HG03159 (cell line): ENCODE measurements around the gene POU2AF3.
"Not testable (repeated sequence)": the region's sequence is repeated elsewhere in the genome, so short reads cannot be mapped to it uniquely, and the experiment has no call there.

Experiments
- ATAC-seq: cut with Tn5 transposase; IDR thresholded peaks from one replicate; pipeline ENCODE4 v1.9.1; 2021; ENCODE audit warnings: mild to moderate bottlenecking, moderate library complexity; ENCODE audit not compliant: unreplicated experiment

The POU2AF3 gene

DNA sequence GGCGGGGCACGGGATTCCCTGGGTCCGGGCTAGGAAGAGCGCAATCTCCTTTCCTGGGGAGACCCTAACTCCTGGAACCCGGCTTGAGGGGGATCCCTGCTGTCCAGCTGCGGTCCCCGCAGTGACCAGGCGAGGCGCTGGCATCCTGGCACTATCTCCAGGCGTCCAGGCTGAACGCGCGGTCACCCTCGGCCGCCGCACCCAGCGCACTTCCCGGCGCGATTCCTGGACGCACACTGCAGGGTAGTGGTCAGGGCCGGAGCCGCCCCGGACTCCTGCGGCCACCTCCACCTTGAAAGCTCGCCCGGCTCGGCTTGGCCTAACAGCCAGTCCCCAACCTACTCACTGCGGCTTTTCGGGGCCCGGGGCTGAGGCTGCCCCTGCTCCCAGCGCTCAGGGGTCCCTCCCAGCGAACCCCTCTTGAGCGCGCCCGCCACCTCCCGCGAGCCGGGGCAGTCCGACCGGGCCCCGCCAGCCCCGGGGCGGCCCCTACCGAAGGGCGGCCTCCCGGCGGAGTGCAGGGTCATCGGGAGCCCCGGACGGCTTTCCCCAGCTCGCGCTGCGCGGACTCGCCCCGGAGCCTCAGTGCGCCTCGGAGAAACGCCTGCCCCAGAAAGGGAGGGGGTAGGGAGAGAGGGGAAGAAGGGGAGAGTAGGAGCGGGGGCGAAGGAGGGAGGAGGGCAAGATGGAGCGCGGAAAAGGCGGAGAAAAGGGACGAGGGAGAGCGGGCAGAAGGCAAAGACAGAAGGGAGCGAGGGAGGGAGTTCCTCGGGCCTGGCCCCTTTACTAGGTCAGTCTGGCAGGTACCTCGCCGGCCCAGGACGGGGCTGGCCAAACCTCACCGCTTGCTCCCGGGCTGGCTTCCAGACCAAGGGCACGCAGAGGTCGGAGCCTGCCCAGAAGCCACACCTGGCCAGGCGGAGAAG is 1.0 kb downstream of the POU2AF3 start:
- ATAC-seq: no peak

DNA sequence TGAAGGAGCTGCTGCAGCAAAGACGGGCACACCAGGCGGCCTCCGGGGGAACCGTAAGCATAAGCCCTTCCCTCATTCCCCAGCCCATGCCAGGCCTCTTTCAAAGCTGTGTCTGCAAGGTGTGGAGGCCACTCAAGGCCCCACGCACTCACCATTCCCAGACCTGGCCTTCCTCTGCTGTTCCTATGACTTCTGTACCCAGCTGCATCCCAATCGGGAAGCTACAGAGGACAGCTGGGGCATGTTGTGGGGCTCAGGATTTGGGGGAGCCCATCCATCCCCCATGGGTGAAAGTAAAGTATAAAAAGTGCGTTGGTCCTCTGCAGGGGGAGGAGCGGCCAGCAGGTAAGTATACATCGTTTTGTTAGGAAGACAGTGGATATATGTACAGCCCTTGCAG is 2.2 kb downstream of the POU2AF3 start:
- no peak for ATAC-seq

DNA sequence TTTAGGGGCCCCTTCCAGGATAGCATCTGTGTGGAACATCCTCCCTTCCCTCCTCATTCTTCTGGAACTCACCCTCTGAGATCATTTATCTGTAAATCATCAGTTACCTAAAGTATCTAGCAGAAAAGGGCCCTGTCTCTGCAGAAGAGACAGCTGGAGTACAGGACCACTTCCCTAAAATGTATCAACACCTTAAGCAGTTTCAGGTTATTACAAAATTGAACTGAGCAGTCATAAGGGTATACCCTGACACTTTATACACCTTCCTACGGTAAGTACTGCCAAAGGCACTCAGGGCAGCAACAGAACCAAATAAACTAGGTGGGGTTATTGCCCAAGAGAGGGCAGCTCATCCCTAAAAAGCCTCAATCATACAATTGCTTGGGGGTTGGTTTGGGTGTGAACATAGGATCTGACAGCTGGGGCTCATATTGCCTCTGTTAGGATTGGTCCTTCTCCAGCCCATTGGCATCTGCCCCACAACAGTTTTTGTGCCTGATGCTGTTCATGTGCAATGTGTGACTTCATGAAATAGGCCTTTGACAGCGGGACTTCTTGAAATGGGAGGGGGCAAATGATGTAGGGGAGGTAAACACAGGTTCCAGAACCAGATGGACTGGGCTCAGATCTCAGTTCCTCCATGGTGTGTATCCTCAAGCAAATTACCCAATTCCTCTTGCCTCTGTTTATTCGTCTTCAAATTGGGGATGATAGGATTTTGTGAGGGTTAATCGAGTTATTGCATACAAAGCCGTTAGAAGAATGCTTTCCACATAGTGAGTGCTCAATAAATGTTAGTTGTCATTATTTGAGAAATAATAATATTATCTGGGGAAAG is 2.9 kb downstream of the POU2AF3 start:
- ATAC-seq: peak; percentile 69

DNA sequence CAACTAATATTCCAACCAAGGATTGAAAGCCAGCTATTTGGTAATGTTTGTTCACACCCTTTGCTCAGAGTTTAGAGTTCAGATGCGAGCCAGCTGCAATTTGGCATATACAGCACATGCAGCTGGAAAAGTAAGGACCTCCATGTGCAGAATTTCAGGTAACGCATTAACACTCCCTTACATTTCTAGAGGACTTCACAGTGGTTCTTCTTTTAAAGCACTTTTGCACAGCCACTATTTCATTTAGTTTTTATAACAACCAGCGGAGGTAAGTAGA is 3.4 kb downstream of the POU2AF3 start:
- no peak for ATAC-seq

DNA sequence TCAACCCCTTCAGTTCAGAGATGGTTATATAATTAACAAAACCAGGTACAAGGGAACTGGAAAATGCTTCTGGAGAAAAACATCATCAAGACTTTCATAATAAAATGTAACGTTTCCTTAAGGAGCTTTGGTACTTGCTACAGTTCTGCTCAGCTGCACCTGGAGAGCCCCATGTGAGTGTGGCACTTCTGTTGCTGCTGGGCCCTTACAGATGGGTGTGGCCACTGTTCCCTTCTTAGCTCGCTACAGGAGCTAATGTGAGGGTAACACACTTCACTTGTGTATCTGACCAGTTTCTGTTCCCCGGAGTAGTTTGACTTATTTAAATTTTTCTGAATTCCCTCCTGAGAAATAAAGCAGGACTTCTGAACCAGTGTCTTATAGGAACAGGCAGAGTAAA is 4.0 kb downstream of the POU2AF3 start:
- ATAC-seq: no peak

DNA sequence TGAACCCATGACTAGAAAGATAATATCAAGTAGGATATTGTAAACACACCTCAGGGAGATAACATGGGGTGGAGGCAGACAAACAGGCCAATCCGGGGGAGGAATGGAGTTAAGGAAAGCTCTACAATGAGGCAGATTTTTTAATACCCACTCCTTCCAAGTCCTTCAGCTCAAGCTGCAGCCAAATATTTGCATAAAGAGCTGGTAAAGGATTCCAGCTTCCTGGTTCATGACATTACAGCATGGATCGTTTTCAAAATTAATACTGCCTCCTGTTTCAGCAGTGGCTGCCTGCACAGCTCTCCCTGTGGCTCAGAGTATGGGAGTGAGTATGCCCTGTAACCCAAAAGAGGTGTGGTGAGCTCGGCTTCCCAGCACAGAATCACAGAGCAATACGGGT is 5.1 kb downstream of the POU2AF3 start:
- no peak for ATAC-seq

DNA sequence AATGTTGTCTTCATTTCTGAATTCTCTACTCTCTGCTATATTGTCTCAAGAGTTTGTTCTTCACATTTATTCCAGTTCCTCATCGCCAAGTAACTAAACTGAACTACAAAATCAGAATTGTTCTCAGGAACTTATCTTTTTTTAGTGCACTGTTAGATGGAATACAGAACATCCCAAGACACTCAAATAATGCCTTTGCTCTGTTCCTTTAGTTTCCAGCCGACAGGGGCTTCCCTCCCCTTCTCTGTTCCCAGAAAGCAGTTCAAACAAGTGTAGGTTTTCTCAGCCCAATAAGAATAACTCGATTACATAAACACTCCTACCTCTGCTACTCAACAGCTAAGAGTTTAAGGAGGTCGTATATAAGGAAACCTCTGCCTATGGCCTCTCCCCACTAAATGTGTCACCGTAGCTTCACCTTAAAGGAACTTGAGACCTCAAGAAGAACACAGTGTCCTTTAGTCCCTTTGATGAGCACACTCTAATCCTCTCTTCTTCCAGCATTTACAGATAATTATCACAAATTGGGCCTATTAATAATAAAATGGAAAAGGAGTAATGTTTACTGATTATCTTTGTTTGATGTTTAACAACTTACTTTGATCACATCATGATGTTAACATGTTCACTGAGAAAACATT is 6.9 kb downstream of the POU2AF3 start:
- no peak for ATAC-seq

DNA sequence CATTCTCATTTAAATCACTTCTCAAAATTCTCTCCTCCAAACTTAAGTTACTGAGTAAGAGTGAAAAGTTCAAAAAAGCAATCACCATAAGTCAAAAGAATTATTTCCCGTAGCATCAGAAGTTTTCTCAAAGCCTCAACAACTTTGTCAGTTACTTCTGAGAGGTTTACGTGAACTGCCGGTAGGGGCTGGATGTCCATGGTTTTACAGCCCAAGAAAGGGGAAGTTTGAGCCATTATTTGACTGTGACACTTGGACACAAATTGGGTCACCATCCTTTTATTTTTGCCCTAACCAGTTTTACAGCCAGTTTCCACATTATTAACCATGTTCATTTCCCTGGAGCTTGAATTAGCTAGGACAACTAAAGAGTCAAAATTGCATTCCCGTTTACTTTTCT is 7.5 kb downstream of the POU2AF3 start:
- ATAC-seq: no peak

DNA sequence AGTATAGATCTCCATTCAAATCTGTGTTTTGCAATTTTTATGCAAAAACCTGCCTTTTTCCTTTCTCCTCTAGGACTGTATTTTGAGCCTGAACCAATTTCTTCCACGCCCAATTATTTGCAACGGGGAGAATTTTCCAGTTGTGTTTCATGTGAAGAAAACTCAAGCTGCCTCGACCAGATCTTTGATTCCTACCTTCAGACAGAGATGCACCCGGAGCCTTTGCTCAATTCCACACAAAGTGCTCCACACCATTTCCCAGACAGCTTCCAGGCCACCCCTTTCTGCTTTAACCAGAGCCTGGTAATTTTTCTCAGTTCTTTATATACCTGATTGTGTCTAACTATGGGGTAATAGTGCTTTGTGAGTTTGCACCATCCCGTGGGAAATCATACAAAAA is 8.0 kb downstream of the POU2AF3 start:
- no peak for ATAC-seq

DNA sequence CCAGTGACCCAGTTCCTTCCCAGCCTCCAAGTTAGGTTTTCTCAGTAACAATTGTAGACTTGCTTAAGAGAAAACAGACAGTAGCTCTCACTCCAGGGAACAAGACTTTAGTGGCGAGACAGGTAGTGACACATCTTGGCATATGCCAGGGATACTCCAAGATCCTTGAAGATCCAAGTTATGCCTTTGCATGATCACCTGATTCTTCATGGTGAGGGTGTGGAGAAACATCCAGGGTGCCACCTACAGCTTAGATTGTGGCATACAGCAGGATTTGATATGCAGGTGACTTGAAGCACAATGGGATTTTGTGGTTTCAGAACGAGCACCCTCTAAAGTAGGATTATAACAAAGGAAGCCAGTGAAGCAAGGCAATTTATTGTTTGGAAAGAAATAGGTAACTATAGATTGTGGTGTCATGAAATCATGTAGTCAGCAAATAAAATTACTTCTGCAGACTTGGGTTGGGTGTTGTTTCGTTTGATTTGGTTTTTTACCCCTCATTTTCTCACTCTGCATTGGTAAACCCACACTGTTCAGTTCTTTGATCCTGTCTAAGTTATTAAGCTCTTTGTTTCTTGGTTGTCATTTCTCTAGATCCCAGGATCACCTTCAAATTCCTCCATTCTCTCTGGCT is 9.2 kb downstream of the POU2AF3 start:
- no peak for ATAC-seq

DNA sequence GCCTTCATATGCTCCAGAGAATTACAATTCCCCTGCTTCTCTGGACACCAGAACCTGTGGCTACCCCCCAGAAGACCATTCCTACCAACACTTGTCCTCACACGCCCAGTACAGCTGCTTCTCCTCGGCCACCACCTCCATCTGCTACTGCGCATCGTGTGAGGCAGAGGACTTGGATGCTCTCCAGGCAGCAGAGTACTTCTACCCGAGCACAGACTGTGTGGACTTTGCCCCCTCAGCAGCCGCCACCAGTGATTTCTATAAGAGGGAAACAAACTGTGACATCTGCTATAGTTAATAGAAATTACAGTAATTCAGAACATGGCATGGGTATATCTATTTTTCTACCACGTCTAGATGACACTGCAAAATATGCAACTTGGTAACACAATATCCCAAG is 9.8 kb downstream of the POU2AF3 start:
- no peak for ATAC-seq

DNA sequence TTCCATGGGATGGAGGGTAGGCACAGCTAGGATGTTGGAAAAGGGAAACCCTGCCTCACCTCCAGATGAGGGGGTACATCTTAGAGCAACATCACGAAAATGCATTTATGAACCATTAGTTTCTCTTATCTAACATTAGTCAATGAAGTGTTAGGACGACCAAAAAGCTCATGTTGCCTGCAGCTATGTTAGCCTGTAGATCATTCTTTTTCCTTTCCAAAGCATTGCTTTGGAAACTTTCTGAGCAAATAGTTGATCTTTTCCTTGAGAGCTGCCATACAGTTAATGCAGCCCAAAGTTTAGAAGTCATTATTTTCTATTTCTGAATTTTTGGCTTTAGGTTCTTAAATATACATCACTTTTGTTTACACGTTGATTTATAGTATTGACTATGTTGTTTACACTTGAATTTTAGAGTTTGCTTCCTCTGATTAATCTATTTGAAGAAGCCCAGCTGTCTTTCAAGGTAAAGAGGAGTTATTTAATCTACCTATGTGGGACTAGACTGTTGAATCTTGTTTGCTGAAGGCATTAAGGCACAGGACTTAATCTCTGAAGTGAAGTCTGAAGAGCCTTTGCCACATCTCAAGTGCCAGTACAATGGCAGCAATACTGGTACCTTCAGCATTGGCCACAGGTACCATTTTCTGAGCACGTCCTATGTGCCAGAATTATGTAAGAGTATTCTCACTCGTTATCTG is 11.0 kb downstream of the POU2AF3 start:
- no peak for ATAC-seq

DNA sequence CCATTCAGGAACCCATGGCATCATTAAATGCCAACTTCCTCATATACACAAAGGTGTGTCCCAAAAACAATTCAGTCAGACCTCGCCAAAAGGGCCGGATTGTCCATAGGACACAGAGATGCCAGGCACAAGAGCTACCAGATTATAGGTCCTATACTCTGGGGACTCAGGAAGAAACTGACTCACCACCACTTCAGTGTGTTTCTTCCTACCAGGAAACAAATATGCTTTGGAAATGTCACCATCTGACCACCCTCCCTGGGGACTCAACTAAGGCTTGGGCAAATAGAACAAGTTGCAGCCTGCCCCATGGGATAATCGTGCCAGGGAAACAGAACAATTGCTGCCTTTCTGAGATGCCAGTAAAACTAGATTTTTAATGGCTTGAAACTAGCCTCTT is 11.7 kb downstream of the POU2AF3 start:
- ATAC-seq: no peak

DNA sequence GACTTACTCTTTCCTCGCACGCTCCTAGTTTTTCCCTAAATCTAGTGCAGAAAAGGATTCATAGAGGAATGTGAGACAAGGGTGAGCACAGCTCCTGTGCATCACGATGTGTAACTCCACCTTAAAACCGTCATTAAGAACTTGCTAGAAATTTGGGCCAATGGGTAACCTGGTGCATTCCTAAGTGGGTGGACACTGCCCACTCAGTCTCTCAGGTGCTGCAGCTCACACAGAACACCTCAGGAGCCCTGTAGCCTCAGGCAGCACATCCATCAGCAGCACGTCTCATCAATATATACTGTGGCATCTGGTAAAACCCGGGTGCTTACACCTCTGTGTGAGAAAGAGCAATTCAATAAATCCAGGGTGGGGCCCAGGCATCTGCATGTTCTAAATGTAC is 12.4 kb downstream of the POU2AF3 start:
- no peak for ATAC-seq

DNA sequence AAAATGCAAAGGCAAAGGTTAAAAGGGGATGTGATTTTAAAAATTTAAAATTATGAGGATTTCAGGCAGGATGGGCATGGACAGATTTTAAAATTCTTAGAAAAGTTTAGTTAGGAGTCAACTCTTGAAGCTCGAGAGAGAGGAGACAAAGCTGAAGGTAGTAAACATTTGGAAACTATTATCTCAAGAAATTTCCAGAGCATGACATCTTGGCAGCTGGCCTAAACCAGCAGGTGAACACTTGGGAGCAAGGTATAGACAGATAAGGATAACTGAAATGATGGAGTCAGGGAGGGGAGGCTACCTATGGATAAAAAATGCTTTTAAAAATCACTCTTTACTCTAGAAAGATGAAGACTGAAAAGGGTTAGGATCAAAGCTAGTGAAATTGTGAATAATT is 13.7 kb downstream of the POU2AF3 start:
- ATAC-seq: no peak

DNA sequence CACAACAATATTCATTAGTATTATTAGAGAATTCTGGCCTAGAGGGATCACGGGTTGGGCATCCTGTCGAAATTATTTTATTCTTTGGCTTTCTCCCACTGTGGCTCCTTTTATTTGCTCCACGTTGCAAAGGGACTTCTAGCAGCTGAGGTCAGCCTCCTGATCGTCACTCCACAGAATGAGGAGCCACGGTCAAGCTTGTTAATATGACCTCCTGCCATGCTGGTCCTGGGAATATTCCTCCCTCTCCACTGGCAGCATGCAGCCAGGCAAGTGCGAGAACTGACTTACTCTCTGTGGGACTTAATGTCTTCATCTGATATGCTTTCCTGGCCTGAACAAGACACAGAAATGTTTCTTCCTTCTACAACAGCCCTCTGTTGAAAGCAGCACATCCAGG is 20.9 kb downstream of the POU2AF3 start:
- no peak for ATAC-seq

DNA sequence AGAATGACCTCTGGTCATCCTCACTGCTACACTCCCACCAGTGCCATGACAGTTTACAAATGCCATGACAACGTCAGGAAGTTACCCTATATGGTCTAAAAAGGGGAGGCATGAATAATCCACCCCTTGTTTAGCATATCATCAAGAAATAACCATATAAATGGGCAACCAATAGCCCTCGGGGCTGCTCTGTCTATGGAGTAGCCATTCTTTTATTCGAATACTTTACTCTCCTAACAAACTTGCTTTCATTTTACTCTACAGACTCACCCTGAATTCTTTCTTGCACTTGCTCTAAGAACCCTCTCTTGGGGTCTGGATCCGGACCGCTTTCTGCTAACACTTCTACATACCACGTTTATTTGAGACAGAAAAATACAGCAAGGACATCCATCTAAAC is 21.9 kb downstream of the POU2AF3 start:
- not testable (repeated sequence) for ATAC-seq

DNA sequence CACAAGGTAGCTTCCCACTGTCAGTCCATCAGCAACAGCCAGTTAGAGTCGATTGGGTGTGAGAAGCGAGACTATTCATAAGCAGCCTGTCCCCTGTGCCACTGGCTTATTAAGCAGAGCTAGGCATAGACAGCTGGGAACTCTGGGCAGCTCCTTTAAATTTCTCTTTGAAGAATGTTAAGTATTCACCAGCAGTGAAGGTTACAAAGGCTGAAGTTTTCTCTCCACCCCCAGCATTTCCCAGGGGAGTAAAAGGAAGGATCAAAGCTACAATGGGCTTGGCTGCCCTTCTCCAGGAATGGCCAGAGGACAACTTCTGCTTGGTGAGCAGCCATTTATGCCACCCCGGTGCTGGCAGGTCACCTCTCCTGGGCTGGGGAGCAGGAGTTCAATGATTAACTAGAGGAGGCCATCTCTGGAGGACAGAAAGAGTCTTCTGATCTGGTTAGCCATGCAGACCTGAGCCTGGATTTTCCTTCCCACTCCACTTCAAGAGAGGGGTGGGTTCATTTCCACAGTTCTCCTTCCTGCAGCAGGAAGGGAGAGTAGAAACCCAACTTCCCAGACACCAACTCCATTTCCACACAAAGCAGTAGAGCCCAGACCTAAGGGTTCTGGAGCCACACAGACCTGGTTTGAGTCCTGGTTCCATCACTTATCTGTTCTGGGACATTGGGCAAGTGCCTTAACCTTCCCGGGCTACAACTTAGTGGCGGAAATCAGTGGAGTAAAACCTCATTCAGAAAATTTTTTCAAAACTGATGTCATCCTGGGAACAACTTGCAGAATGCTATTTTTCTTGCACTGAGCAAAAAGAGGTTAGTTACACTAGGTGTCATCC is 22.6 kb downstream of the POU2AF3 start:
- no peak for ATAC-seq

DNA sequence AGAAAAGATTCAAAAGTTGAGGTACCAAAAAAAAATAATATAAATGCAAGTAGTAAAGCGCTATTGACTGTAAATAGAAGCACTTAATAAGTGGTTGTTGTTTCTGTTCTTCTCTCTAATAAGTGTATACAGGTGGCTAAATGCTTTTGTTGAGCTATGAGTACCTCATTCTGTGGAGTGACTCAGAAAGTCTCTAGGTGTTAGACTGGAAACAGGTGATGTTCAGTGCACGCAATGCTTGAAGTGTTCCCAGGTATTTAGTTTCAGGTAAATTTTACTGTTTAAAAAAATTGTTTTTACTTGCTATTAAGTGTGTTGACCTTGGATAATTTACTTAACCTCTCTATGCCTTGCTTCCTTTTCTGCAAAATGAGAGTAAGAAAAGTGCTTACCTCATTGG is 24.2 kb downstream of the POU2AF3 start:
- ATAC-seq: no peak

DNA sequence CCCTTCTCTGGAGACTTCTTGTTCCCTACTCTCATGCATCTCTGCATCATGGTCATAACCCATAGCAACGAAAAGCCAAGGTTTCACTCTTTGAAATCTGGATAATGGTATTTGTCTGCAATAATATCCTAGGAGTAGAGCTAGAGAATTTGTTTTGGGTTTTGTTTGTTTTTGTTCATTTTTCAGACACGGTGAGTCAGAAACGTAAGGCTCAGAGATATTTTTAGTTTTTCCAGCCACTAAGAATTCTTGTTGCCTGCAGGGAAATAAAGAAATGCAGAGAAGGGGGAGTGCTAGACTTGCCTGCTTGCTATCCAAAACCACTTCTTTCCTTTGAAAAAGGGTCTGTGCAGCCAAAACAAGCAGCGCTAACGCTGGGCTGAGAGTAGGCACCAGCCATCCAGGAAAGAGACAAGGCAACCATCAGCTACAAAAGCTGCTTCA is 26.0 kb downstream of the POU2AF3 start:
- ATAC-seq: no peak
